ENCODE data around the gene PACRG.

The PACRG gene

DNA sequence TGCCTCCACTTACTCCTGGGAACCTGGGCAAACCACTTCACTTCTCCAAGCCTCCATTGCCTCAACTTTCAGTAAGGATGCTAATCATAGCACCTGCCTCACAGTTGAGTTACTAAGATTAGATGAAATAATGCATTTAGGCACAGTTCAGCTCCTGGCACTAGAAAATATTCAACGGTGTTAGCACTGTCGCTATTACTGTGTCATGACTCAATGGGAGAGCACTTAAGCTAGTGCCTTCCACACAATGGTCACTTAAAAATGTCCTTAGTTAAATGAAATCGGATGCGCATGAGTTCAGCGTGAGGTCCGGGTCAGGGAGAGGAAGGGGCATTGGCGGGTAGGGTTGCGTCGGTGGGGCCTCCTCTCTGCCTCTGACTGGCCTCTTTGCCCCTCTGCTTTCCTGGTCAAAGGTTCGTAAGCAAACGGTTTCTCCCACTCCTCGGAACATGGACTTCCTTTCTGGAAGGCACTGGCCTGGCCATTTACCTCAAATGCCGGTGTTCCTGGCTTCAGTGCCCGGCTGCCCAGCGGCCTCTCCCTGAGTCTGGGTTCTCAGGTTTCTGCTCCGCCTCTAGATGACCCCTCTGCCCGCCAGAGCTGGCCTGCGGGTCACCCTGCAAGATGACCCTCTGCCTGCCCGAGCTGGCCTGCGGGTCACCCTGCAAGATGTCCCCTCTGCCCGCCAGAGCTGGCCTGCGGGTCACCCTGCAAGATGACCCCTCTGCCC lies 562.9 kb downstream of the PACRG start:
- Histone ChIP-seq H3K27me3 (ENCODE audit: insufficient read depth, low read depth) (no peaks in the 10 kb centered on the region), H4K20me1 (ENCODE audit: insufficient read depth) (no peaks in the 10 kb centered on the region), H2AFZ (ENCODE audit: low read depth) (no peak overlapping the region), H3K4me3 (IDR thresholded peaks at IDR 0.05; ENCODE audit: insufficient read depth, low read depth, low read length) (no peak overlapping the region), H3K4me2 (no peak overlapping the region), H3K4me1 (ENCODE audit: low read depth, poor library complexity, severe bottlenecking) (no peaks in the 10 kb centered on the region), H3K9ac (no peak overlapping the region), H3K27ac (no peak overlapping the region), H3K79me2 (ENCODE audit: insufficient read depth, low read depth) (no peaks in the 10 kb centered on the region), H3K36me3 (ENCODE audit: insufficient read depth) (no peaks in the 10 kb centered on the region)
- TF ChIP-seq, protein P1, sequence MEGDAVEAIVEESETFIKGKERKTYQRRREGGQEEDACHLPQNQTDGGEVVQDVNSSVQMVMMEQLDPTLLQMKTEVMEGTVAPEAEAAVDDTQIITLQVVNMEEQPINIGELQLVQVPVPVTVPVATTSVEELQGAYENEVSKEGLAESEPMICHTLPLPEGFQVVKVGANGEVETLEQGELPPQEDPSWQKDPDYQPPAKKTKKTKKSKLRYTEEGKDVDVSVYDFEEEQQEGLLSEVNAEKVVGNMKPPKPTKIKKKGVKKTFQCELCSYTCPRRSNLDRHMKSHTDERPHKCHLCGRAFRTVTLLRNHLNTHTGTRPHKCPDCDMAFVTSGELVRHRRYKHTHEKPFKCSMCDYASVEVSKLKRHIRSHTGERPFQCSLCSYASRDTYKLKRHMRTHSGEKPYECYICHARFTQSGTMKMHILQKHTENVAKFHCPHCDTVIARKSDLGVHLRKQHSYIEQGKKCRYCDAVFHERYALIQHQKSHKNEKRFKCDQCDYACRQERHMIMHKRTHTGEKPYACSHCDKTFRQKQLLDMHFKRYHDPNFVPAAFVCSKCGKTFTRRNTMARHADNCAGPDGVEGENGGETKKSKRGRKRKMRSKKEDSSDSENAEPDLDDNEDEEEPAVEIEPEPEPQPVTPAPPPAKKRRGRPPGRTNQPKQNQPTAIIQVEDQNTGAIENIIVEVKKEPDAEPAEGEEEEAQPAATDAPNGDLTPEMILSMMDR (conservative IDR thresholded peaks at IDR 0.05; ENCODE audit: low read depth, low read length): no peak

DNA sequence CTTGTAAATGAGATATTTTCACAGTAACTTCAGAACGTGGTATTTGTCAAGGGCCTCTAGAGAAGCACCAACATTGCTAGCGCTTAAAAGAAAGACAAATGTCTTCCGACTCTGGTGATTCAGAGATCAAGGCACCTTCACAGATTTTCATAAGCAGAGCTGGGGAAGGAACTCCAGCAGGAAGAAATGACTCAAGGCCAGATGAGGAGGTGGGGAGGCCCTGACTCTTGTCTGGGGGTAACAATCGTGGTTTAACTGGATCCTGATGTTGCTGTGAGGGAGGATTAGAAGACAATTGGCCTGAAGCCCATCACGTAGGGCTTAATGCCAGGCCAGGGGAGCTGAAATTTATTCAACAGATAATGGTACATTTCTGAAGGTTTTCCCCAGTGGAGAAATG lies 563.8 kb downstream of the PACRG start:
- TF ChIP-seq, protein P1 (conservative IDR thresholded peaks at IDR 0.05; ENCODE audit: low read depth, low read length): no peak
- H3K9ac ChIP-seq: no peak overlapping the region
- H4K20me1 ChIP-seq (ENCODE audit: insufficient read depth): no peaks in the 10 kb centered on the region

DNA sequence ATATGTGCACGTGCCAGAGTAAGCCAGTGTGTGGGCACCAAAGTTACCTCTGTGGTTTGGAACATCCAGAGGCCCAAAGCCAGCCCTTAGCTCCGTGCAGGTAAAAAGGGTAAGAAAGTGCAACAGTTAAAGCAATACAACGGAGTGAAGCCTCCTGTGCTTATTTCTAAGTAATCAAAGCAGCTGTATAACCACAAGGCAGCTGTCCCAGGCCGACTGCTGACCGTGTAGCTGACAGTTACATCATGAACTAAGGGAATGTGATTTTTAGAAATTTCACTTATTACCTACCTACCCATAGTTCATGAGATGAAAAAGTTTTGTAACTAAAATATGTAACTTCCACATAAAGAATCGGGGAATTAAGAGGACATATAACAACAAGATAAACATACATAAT lies 565.5 kb downstream of the PACRG start:
- Histone ChIP-seq H3K36me3 (ENCODE audit: insufficient read depth) (no peaks in the 10 kb centered on the region), H3K9ac (no peak overlapping the region), H4K20me1 (ENCODE audit: insufficient read depth) (no peaks in the 10 kb centered on the region), H2AFZ (ENCODE audit: low read depth) (no peak overlapping the region), H3K27me3 (ENCODE audit: insufficient read depth, low read depth) (no peaks in the 10 kb centered on the region), H3K27ac (no peak overlapping the region), H3K4me1 (ENCODE audit: low read depth, poor library complexity, severe bottlenecking) (no peaks in the 10 kb centered on the region), H3K79me2 (ENCODE audit: insufficient read depth, low read depth) (no peaks in the 10 kb centered on the region), H3K4me2 (no peak overlapping the region), H3K4me3 (IDR thresholded peaks at IDR 0.05; ENCODE audit: insufficient read depth, low read depth, low read length) (no peak overlapping the region)
- TF ChIP-seq, protein P1 (conservative IDR thresholded peaks at IDR 0.05; ENCODE audit: low read depth, low read length): no peak

More for the DNA sequence above, 563.8 kb downstream of the PACRG start:
- Histone ChIP-seq H2AFZ (ENCODE audit: low read depth) (no peak overlapping the region), H3K4me2 (no peak overlapping the region), H3K4me3 (IDR thresholded peaks at IDR 0.05; ENCODE audit: insufficient read depth, low read depth, low read length) (no peak overlapping the region), H3K79me2 (ENCODE audit: insufficient read depth, low read depth) (no peaks in the 10 kb centered on the region), H3K27ac (no peak overlapping the region), H3K36me3 (ENCODE audit: insufficient read depth) (no peaks in the 10 kb centered on the region), H3K4me1 (ENCODE audit: low read depth, poor library complexity, severe bottlenecking) (no peaks in the 10 kb centered on the region), H3K27me3 (ENCODE audit: insufficient read depth, low read depth) (no peaks in the 10 kb centered on the region)

DNA sequence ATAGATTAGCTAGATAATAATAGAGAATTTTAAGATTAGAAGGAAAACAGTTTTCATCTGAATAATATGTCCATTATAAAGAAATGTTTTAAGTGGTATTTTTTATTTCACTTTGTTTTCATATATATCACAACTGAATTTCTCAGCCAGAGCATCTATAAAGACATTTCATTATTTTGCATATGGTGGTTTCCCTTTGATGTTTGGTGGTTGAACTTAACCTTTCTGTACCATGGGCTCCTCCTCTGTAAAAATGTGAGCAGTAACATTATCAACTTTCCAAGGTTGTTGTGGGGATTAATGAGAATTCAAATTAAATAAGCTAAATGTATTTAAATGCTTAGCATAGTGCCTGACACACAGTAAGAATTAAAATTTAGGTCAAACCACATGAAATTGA lies 567.0 kb downstream of the PACRG start:
- no peaks in the 10 kb centered on the region for H3K4me1 ChIP-seq (ENCODE audit: low read depth, poor library complexity, severe bottlenecking)
- H3K27me3 ChIP-seq (ENCODE audit: insufficient read depth, low read depth): no peaks in the 10 kb centered on the region
- H3K4me2 ChIP-seq: no peak overlapping the region
- no peaks in the 10 kb centered on the region for H3K79me2 ChIP-seq (ENCODE audit: insufficient read depth, low read depth)
- no peak overlapping the region for H3K27ac ChIP-seq
- H2AFZ ChIP-seq (ENCODE audit: low read depth): no peak overlapping the region
- no peaks in the 10 kb centered on the region for H4K20me1 ChIP-seq (ENCODE audit: insufficient read depth)
- no peak overlapping the region for H3K9ac ChIP-seq
- no peak overlapping the region for H3K4me3 ChIP-seq (IDR thresholded peaks at IDR 0.05; ENCODE audit: insufficient read depth, low read depth, low read length)
- TF ChIP-seq, protein P1 (conservative IDR thresholded peaks at IDR 0.05; ENCODE audit: low read depth, low read length): no peak
- no peaks in the 10 kb centered on the region for H3K36me3 ChIP-seq (ENCODE audit: insufficient read depth)
